ENCODE measurements around the gene CFAP45.

DNA sequence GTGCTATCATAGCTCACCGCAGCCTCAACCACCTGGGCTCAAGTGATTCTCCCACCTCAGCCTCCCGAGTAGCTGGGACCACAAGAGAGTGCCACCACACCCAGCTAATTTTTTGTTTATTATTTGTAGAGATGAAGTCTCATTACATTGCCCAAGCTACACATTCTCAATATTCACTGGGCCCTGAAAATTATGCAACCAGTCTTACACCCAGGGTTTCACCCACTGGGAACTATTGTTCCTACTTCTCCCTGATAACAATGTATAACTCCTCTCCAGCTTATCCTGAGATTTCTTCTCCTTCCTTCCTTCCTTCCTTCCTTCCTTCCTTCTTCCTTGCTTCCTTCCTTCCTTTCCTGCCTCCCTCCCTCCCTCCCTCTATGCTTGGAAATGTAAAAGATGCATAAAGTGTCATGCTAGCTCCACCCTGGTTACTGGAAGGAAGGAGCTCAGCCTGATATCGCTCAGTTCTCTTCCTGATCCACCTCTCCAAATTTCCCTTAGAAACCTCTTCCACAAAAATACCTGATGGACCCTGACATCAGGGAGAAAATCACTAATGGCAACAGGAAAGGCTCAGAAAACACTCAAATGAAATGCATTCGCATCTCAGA is 26.3 kb downstream of the CFAP45 start:
- TF ChIP-seq, protein P1, sequence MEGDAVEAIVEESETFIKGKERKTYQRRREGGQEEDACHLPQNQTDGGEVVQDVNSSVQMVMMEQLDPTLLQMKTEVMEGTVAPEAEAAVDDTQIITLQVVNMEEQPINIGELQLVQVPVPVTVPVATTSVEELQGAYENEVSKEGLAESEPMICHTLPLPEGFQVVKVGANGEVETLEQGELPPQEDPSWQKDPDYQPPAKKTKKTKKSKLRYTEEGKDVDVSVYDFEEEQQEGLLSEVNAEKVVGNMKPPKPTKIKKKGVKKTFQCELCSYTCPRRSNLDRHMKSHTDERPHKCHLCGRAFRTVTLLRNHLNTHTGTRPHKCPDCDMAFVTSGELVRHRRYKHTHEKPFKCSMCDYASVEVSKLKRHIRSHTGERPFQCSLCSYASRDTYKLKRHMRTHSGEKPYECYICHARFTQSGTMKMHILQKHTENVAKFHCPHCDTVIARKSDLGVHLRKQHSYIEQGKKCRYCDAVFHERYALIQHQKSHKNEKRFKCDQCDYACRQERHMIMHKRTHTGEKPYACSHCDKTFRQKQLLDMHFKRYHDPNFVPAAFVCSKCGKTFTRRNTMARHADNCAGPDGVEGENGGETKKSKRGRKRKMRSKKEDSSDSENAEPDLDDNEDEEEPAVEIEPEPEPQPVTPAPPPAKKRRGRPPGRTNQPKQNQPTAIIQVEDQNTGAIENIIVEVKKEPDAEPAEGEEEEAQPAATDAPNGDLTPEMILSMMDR (IDR thresholded peaks at IDR 0.05): no peak
- no peak for TF ChIP-seq POLR2A (IDR thresholded peaks at IDR 0.05)

Measured in right lobe of liver (tissue), 4 donors.